COR-L47 (cell line): ENCODE results near the gene ZBTB21.
"Not testable (repeated sequence)": the region's sequence is repeated elsewhere in the genome, so short reads cannot be mapped to it uniquely, and the experiment has no call there.

Experiments
- DNase-seq: peaks from one replicate; lab custom pipeline; 2025; lab: John Stamatoyannopoulos, UW

Gene ZBTB21

GRCh38 chr21:42019101-42019605, 9.0 kb upstream of the ZBTB21 start:
- DNase-seq: no peak

- DNase-seq: no peak
Observed at GRCh38 chr21:42017022-42017421, 6.9 kb upstream of the ZBTB21 start.

GRCh38 chr21:42016364-42016985, 6.3 kb upstream of the ZBTB21 start:
- DNase-seq: no peak

- DNase-seq: no peak
Observed at GRCh38 chr21:42013931-42014330, 3.8 kb upstream of the ZBTB21 start.

GRCh38 chr21:42013376-42013775, 3.2 kb upstream of the ZBTB21 start:
- DNase-seq: peak; percentile 83

- DNase-seq: peak; percentile 75
Observed at GRCh38 chr21:42012763-42013329, 2.7 kb upstream of the ZBTB21 start.

GRCh38 chr21:42012344-42012743, 2.2 kb upstream of the ZBTB21 start:
- DNase-seq: no peak

GRCh38 chr21:42010507-42011495, 641 bp upstream of the ZBTB21 start:
- peak; percentile 73 for DNase-seq

GRCh38 chr21:42009018-42009830, 936 bp downstream of the ZBTB21 start:
- peak; percentile 50 for DNase-seq

GRCh38 chr21:42007356-42007940, 2.7 kb downstream of the ZBTB21 start:
- DNase-seq: no peak

GRCh38 chr21:42006765-42007164, 3.4 kb downstream of the ZBTB21 start:
- DNase-seq: no peak

- DNase-seq: no peak
Observed at GRCh38 chr21:42004406-42005199, 5.6 kb downstream of the ZBTB21 start.

GRCh38 chr21:42003051-42003461, 7.1 kb downstream of the ZBTB21 start:
- no peak for DNase-seq

- DNase-seq: no peak
Observed at GRCh38 chr21:42002421-42002958, 7.7 kb downstream of the ZBTB21 start.

GRCh38 chr21:42001781-42002180, 8.4 kb downstream of the ZBTB21 start:
- DNase-seq: no peak

- DNase-seq: no peak
Observed at GRCh38 chr21:42000908-42001307, 9.3 kb downstream of the ZBTB21 start.

GRCh38 chr21:41997657-41998056, 12.5 kb downstream of the ZBTB21 start:
- DNase-seq: no peak

GRCh38 chr21:41995577-41995976, 14.6 kb downstream of the ZBTB21 start:
- DNase-seq: no peak

GRCh38 chr21:41994613-41995012, 15.5 kb downstream of the ZBTB21 start:
- DNase-seq: not testable (repeated sequence)

- DNase-seq: no peak
Observed at GRCh38 chr21:41993744-41994143, 16.4 kb downstream of the ZBTB21 start.
